Astrocyte (in vitro differentiated cells and primary cell): ENCODE data around the gene FASTKD2. TPM values are rescaled to one million over a fixed set of nuclear protein-coding genes. Genes with fewer than 3 reads are reported as not detected.

Source experiments
- DNase-seq: peaks from one replicate; pipeline ENCODE4 v3.0.0-alpha.2; 2010; ENCODE audit warnings: low read depth
- FAIRE-seq: peaks from 2 replicates; lab custom pipeline; 2011; peaks lifted over from hg19 to GRCh38; lab: Jason Lieb, UNC
- H2AFZ ChIP-seq: 2 replicates; pipeline ENCODE4 v1.6.0; 2012; ENCODE audit warnings: low read depth, low read length, inconsistent platforms
- H3K27ac ChIP-seq: 2 replicates; pipeline ENCODE4 v1.5.1; 2011; ENCODE audit warnings: low read depth, low read length, inconsistent platforms
- H3K27me3 ChIP-seq: 2 replicates; pipeline ENCODE4 v1.6.0; 2011; ENCODE audit warnings: low read length, inconsistent platforms; ENCODE audit not compliant: insufficient read depth
- H3K36me3 ChIP-seq: 2 replicates; pipeline ENCODE4 v1.5.1; 2011; ENCODE audit warnings: low read length, inconsistent platforms; ENCODE audit not compliant: insufficient read depth
- H3K4me1 ChIP-seq: 2 replicates; pipeline ENCODE4 v1.5.1; 2011; ENCODE audit warnings: low read length, inconsistent platforms; ENCODE audit not compliant: insufficient read depth
- H3K4me2 ChIP-seq: 2 replicates; pipeline ENCODE4 v1.6.0; 2012; ENCODE audit warnings: low read length, inconsistent platforms
- H3K4me3 ChIP-seq: 2 replicates; pipeline ENCODE4 v1.5.1; 2011; ENCODE audit warnings: low read depth, mild to moderate bottlenecking, low read length, inconsistent platforms; ENCODE audit not compliant: insufficient read depth
- H3K79me2 ChIP-seq: 2 replicates; pipeline ENCODE4 v1.6.0; 2012; ENCODE audit warnings: mild to moderate bottlenecking, low read length, inconsistent platforms; ENCODE audit not compliant: insufficient read depth
- H3K9ac ChIP-seq: 2 replicates; pipeline ENCODE4 v1.6.0; 2012; ENCODE audit warnings: mild to moderate bottlenecking, low read length, inconsistent platforms
- H3K9me3 ChIP-seq: 2 replicates; pipeline ENCODE4 v1.5.1; 2012; ENCODE audit warnings: low read depth, mild to moderate bottlenecking, low read length, inconsistent platforms; ENCODE audit not compliant: insufficient read depth
- H4K20me1 ChIP-seq: 2 replicates; pipeline ENCODE4 v1.6.0; 2012; ENCODE audit warnings: low read length, inconsistent platforms; ENCODE audit not compliant: insufficient read depth
- H3K27ac Mint-ChIP-seq: one replicate; pipeline ENCODE4 v1.8.0; 2021; ENCODE audit warnings: mild to moderate bottlenecking, mixed read lengths; ENCODE audit not compliant: unreplicated experiment
- H3K27me3 Mint-ChIP-seq: one replicate; pipeline ENCODE4 v1.8.0; 2021; ENCODE audit warnings: low read depth, mixed read lengths; ENCODE audit not compliant: unreplicated experiment
- H3K36me3 Mint-ChIP-seq: one replicate; pipeline ENCODE4 v1.8.0; 2021; ENCODE audit warnings: low read depth, mixed read lengths; ENCODE audit not compliant: unreplicated experiment
- H3K4me1 Mint-ChIP-seq: one replicate; pipeline ENCODE4 v1.8.0; 2021; ENCODE audit warnings: low read depth, mixed read lengths; ENCODE audit not compliant: unreplicated experiment
- H3K4me3 Mint-ChIP-seq: one replicate; pipeline ENCODE4 v1.8.0; 2021; ENCODE audit warnings: mild to moderate bottlenecking, moderate library complexity, mixed read lengths; ENCODE audit not compliant: unreplicated experiment
- H3K9me3 Mint-ChIP-seq: one replicate; pipeline ENCODE4 v1.8.0; 2021; ENCODE audit warnings: mild to moderate bottlenecking, mixed read lengths; ENCODE audit not compliant: unreplicated experiment
- EZH2 ChIP-seq: IDR thresholded peaks from 2 replicates; pipeline ENCODE4 v1.6.1; 2012; ENCODE audit warnings: mild to moderate bottlenecking, low read length, inconsistent platforms; ENCODE audit not compliant: insufficient read depth
- total RNA-seq: library from RNA; stranded (reverse); gene quantifications from 2 replicates; pipeline ENCODE4 v1.2.1, GENCODE V29; 2021
- TF ChIP-seq, protein P1 (sequence below): IDR thresholded peaks from 2 replicates; pipeline ENCODE4 v1.5.1; 2011; ENCODE audit warnings: low read depth, mild to moderate bottlenecking, inconsistent platforms, low read length, moderate library complexity; ENCODE audit not compliant: insufficient read depth

FASTKD2 gene
- total RNA-seq, 1 donor from 2014 or later = 21.7 TPM

DNA sequence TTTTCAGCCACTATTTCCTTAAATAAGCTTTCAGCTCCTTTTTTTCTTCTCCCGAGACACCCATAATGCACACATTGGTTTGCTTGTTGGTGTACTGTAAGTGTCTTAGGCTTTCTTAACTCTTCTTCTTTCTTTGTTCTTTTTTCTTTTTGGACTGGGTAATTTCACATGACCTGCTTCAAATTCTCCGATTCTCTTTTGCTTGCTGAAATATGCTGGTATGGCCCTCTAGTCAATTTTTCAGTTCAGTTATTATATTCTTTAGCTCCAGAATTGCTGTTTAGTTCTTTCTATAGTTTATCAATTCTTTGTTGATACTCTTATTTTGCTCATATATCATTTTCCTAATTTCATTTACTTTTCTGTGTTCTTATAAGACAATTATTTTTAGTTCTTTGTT, 15.3 kb downstream of the FASTKD2 start:
- Mint-ChIP-seq H3K27me3 (no peaks in the 10 kb centered on the region), H3K4me3 (no peak overlapping the region), H3K4me1 (no peaks in the 10 kb centered on the region), H3K36me3 (peaks cover 21% of the 10 kb centered on the region), H3K27ac (no peak overlapping the region), H3K9me3 (peaks cover 7% of the 10 kb centered on the region)
- Histone ChIP-seq H2AFZ (no peak overlapping the region), H3K9ac (no peak overlapping the region), H3K4me1 (no peaks in the 10 kb centered on the region), H3K27me3 (no peaks in the 10 kb centered on the region), H3K36me3 (peaks cover 13% of the 10 kb centered on the region), H4K20me1 (peaks cover 49% of the 10 kb centered on the region), H3K4me2 (no peak overlapping the region), H3K4me3 (no peak overlapping the region), H3K9me3 (no peaks in the 10 kb centered on the region), H3K27ac (no peak overlapping the region), H3K79me2 (peaks cover 73% of the 10 kb centered on the region)
- no peak for FAIRE-seq
- TF ChIP-seq, protein P1, sequence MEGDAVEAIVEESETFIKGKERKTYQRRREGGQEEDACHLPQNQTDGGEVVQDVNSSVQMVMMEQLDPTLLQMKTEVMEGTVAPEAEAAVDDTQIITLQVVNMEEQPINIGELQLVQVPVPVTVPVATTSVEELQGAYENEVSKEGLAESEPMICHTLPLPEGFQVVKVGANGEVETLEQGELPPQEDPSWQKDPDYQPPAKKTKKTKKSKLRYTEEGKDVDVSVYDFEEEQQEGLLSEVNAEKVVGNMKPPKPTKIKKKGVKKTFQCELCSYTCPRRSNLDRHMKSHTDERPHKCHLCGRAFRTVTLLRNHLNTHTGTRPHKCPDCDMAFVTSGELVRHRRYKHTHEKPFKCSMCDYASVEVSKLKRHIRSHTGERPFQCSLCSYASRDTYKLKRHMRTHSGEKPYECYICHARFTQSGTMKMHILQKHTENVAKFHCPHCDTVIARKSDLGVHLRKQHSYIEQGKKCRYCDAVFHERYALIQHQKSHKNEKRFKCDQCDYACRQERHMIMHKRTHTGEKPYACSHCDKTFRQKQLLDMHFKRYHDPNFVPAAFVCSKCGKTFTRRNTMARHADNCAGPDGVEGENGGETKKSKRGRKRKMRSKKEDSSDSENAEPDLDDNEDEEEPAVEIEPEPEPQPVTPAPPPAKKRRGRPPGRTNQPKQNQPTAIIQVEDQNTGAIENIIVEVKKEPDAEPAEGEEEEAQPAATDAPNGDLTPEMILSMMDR = no peak
- TF ChIP-seq EZH2 = no peak
- DNase-seq = no peak

DNA sequence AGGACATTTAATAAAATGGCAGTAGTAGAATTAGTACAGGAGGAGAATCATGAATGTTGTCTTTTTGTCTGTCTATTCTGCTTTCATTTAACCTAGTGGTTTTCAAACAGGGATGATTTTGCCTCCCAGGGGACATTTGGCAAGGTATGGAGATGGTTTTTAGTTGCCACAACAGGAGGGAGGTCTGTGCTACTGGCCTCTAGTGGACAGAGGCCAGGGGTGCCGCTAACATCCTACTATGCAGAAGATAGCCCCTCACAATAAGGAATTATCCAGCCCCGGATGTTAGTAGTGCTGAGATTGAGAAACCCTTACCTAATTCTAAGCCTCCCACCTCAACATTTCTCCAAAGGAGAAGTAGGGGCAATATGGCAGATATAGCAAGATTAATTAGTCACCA, 18.3 kb downstream of the FASTKD2 start:
- Histone ChIP-seq H3K4me2 (no peak overlapping the region), H3K4me3 (no peak overlapping the region), H3K79me2 (peaks cover 43% of the 10 kb centered on the region), H3K27ac (no peak overlapping the region), H3K27me3 (no peaks in the 10 kb centered on the region), H3K4me1 (no peaks in the 10 kb centered on the region), H2AFZ (no peak overlapping the region), H3K36me3 (peaks cover 32% of the 10 kb centered on the region), H3K9ac (no peak overlapping the region), H3K9me3 (no peaks in the 10 kb centered on the region), H4K20me1 (peaks cover 39% of the 10 kb centered on the region)
- H3K27ac Mint-ChIP-seq = no peak overlapping the region
- FAIRE-seq (no peak), DNase-seq (no peak)
- H3K36me3 Mint-ChIP-seq = peaks cover 17% of the 10 kb centered on the region
- TF ChIP-seq, protein P1 = peak; percentile 53
- no peak for TF ChIP-seq EZH2
- H3K4me3 Mint-ChIP-seq = no peak overlapping the region
- H3K9me3 Mint-ChIP-seq = peaks cover 2% of the 10 kb centered on the region
- no peaks in the 10 kb centered on the region for H3K4me1 Mint-ChIP-seq
- no peaks in the 10 kb centered on the region for H3K27me3 Mint-ChIP-seq

DNA sequence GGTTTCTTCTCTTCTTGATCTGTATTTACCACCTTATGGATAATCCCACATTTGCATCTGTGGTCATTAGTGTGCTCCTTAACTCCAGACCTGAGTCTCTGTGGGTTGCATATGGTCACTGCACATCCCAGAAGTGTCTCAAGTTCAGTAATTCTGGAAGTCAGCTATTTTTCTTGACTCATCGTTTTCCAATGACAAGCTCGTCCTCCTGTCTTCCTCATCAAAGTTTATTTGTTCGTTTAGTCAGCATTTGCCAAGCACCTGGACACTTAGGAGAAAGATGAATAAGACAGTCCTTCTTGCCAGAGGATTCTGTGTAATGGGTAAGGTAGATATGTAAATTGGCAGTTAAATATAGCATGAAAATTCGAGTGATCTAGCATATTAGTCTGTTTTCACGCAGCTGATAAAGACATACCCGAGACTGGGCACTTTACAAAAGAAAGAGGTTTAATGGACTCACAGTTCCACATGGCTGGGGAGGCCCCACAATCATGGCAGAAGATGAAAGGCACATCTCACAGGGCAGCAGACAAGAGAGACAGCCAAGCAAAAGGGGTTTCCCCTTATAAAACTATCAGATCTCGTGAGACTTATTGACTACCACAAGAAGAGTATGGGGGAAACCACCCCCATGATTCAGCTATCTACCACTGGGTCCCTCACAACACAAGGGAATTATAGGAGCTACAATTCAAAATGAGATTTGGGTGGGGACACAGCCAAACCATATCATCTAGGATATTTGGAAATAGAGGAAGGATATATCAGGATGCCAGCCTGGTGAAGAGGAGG, 19.4 kb downstream of the FASTKD2 start:
- H3K27me3 Mint-ChIP-seq = no peaks in the 10 kb centered on the region
- FAIRE-seq (no peak), DNase-seq (no peak)
- H3K36me3 Mint-ChIP-seq = peaks cover 17% of the 10 kb centered on the region
- Histone ChIP-seq H3K9me3 (no peaks in the 10 kb centered on the region), H4K20me1 (peaks cover 38% of the 10 kb centered on the region), H3K9ac (no peak overlapping the region), H3K4me1 (no peaks in the 10 kb centered on the region), H3K27ac (no peak overlapping the region), H3K36me3 (peaks cover 40% of the 10 kb centered on the region), H3K4me2 (no peak overlapping the region), H2AFZ (no peak overlapping the region), H3K4me3 (no peak overlapping the region), H3K79me2 (peaks cover 33% of the 10 kb centered on the region), H3K27me3 (no peaks in the 10 kb centered on the region)
- H3K27ac Mint-ChIP-seq = no peak overlapping the region
- H3K4me1 Mint-ChIP-seq = peaks cover 2% of the 10 kb centered on the region
- no peak overlapping the region for H3K4me3 Mint-ChIP-seq
- no peak for TF ChIP-seq EZH2
- TF ChIP-seq, protein P1 = no peak
- peaks cover 2% of the 10 kb centered on the region for H3K9me3 Mint-ChIP-seq
